Spleen (tissue), 11 donors: ENCODE results near the gene DSE. TPM values are rescaled to one million over a fixed set of nuclear protein-coding genes. Genes with fewer than 3 reads are reported as not detected.

Source experiments
- DNase-seq: peaks from one replicate; pipeline ENCODE4 v3.0.0-alpha.2; 2020
- H3K27ac ChIP-seq, 8 donors: fragments of 200-600 bp; sonication (generic) in 7 of 8; 1 replicate in 4 of 8; 2 replicates in 4 of 8; pipeline versions ENCODE4 v1.5.0 to v1.8.0; 2016 to 2021; ENCODE audit warnings: inconsistent platforms in 4 of 8, mild to moderate bottlenecking in 4 of 8, moderate library complexity in 1 of 8
- H3K27me3 ChIP-seq, 7 donors: fragments of 200-600 bp; sonication (generic) in 6 of 7; replicated peaks in 1 of 7; 1 replicate in 4 of 7; 2 replicates in 3 of 7; pipeline versions ENCODE4 v1.5.0 to v1.8.0; 2016 to 2021; ENCODE audit warnings: inconsistent platforms in 3 of 7, mild to moderate bottlenecking in 1 of 7
- H3K36me3 ChIP-seq, 6 donors: fragments of 200-600 bp; sonication (generic) in 5 of 6; 1 replicate in 4 of 6; 2 replicates in 2 of 6; pipeline versions ENCODE4 v1.5.0 to v1.8.0; 2016 to 2021; ENCODE audit warnings: inconsistent platforms in 2 of 6
- H3K4me1 ChIP-seq, 6 donors: fragments of 200-600 bp; sonication (generic) in 5 of 6; 1 replicate in 3 of 6; 2 replicates in 3 of 6; pipeline versions ENCODE4 v1.5.0 to v1.8.0; 2016 to 2021; ENCODE audit warnings: inconsistent platforms in 3 of 6
- H3K4me3 ChIP-seq, 8 donors: fragments of 200-600 bp; sonication (generic) in 7 of 8; 1 replicate in 4 of 8; 2 replicates in 4 of 8; pipeline versions ENCODE4 v1.5.0 to v1.8.0; 2016 to 2021; ENCODE audit warnings: inconsistent platforms in 4 of 8, mild to moderate bottlenecking in 4 of 8, moderate library complexity in 2 of 8
- H3K9me3 ChIP-seq, 8 donors: fragments of 200-600 bp; sonication (generic) in 7 of 8; 1 replicate in 4 of 8; 2 replicates in 4 of 8; pipeline versions ENCODE4 v1.5.0 to v1.8.0; 2016 to 2021; ENCODE audit warnings: inconsistent platforms in 4 of 8
- POLR2A ChIP-seq, 3 donors: fragments of 450-650 bp; IDR thresholded peaks; one replicate each; pipeline ENCODE4 v1.5.1; 2017; ENCODE audit warnings: antibody characterized with exemption in 3 of 3, mild to moderate bottlenecking in 1 of 3
- POLR2AphosphoS5 ChIP-seq, 3 donors: sonication (generic); formaldehyde crosslinking; IDR thresholded peaks; one replicate each; pipeline ENCODE4 v1.5.1; 2017; ENCODE audit warnings: antibody characterized with exemption in 3 of 3
- WGBS, 5 donors: extraction: QIAGEN DNeasy Blood & Tissue Kit in 3 of 5; methylation state at CpG; one replicate each; pipeline versions ENCODE4 v1.1.5 to v1.1.7; 2013 to 2018; 5-methylcytosine and 5-hydroxymethylcytosine counted together
- intact Hi-C: fragments of 100-400 bp; cut with DNase I; formaldehyde crosslinking; loops from one replicate; pipeline ENCODE4 v1.15.0; 2023; ENCODE audit warnings: low total_unique reads
- polyA plus RNA-seq, 3 donors: library from polyadenylated mRNA; stranded (reverse); fragments of 200-250 nt; gene quantifications; one replicate each; pipeline ENCODE4 v1.2.1, GENCODE V29; 2013
- total RNA-seq, 7 donors: library from RNA; depleted of rRNA in 3 of 7; stranded (reverse); fragments of >200 nt in 3 of 7; fragmentation: NEBNext Ultra II Directional in 4 of 7; extraction: Animal tissue kit (Norgen Biotek cat#: 25700) in 4 of 7; gene quantifications; one replicate each; pipeline versions ENCODE4 v1.1.0 to v1.2.1, GENCODE V29; 2016 to 2021
- TF ChIP-seq, protein P1 (sequence below), 11 experiments: fragments of 200-600 bp in 7 of 11; fragments of 450-650 bp in 4 of 11; sonication (generic) in 4 of 11; IDR thresholded peaks in 8 of 11; conservative IDR thresholded peaks in 3 of 11; 1 replicate in 7 of 11; 2 replicates in 4 of 11; pipeline versions ENCODE4 v1.4.0 to v1.8.0; 2016 to 2021; ENCODE audit warnings: antibody characterized with exemption in 11 of 11, inconsistent platforms in 4 of 11, mild to moderate bottlenecking in 1 of 11
- donor health status: healthy with polysubstance abuse.
- donor health status: DM: no; HTN: no; CAD: no; lungs with moderate emphysema.
- donor health status: DM: no; HTN: no; CAD: no.
- donor health status: Bipolar disorder and iron deficiency.
- donor health status: healthy.
- donor health status: DM: no; HTN: no; CAD: no.
- donor health status: DM: yes; HTN: yes; CAD: no.

The DSE gene
- total and polyA plus RNA-seq, 10 donors: 8.2 to 82.3 (median 61.7) TPM

DNA sequence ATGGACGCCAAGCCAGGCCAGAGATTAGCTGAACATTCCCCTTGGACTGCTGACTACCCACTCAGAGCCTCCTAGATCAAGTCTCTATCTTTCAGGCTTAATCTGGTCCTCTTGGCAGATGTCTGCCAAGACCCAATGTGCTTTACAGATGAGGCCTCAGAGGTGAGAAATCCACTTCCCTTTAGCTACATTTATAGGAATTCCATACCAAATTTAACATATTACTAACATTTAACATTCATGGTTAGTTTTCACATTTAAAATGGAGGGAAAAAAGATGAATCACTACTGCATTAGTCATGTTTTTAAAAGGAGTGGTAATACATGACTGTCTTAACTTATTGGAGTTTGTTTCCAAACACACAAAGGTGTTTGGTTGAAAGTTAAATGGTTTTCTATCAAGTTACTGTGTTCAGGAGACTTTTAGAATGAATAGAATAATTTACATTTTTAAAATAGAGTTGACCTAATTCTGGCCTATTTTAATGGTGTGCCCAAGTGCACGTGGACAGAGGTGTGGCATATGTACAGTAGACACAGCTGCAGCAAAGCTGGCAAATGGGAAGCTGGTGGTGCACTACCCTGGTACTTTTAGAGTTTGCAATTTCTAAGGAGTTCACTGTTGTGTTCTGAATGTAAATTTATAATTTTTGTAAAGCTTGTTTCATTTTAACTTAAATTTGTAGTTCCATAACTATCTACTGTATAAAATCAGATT lies 48.5 kb downstream of the DSE start:
- no peak for DNase-seq
- Histone ChIP-seq H3K27me3 (no peaks in the 10 kb centered on the region), H3K4me1 (peaks cover 0 to 11% (median 0%) of the 10 kb centered on the region in 6 donors), H3K36me3 (peaks cover 0 to 7% (median 0%) of the 10 kb centered on the region in 6 donors), H3K27ac (no peak overlapping the region), H3K4me3 (no peak overlapping the region), H3K9me3 (no peaks in the 10 kb centered on the region)
- 81 to 93% (median 86%) methylated on average over 2 of the region's 2 CpGs for WGBS, 5 donors
- intact Hi-C loops: no loop called here
- no peak for TF ChIP-seq POLR2A (IDR thresholded peaks at IDR 0.05)
- TF ChIP-seq POLR2AphosphoS5 (IDR thresholded peaks at IDR 0.05): no peak
- TF ChIP-seq, protein P1, sequence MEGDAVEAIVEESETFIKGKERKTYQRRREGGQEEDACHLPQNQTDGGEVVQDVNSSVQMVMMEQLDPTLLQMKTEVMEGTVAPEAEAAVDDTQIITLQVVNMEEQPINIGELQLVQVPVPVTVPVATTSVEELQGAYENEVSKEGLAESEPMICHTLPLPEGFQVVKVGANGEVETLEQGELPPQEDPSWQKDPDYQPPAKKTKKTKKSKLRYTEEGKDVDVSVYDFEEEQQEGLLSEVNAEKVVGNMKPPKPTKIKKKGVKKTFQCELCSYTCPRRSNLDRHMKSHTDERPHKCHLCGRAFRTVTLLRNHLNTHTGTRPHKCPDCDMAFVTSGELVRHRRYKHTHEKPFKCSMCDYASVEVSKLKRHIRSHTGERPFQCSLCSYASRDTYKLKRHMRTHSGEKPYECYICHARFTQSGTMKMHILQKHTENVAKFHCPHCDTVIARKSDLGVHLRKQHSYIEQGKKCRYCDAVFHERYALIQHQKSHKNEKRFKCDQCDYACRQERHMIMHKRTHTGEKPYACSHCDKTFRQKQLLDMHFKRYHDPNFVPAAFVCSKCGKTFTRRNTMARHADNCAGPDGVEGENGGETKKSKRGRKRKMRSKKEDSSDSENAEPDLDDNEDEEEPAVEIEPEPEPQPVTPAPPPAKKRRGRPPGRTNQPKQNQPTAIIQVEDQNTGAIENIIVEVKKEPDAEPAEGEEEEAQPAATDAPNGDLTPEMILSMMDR (IDR thresholded peaks at IDR 0.05 in 8 of 11, conservative IDR thresholded peaks at IDR 0.05 in 3 of 11): no peak

DNA sequence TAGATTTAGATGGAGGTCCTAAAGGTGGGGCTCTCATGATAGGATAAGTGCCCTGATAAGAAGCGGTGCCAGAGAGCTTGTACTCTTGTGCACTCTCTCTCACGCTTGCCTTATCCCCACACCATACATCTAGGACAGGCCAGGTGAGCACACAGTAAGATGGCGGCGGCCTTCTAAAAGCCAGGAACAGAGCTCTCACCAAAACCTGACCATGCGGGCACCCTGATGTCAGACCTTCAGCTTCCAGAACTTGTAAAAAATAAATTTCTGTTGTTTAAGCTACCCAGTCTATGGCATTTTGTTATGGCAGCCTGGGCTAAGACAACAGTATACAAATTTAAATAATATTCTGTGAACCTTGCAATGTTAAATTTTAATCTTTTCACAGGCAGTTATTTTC lies 49.6 kb downstream of the DSE start:
- no peak overlapping the region for H3K27ac ChIP-seq
- peaks cover 0 to 11% (median 0%) of the 10 kb centered on the region in 6 donors for H3K4me1 ChIP-seq
- WGBS, 5 donors: 92 to 99% (median 97%) methylated on average over 5 of the region's 5 CpGs
- intact Hi-C loops: no loop called here
- TF ChIP-seq, protein P1 (IDR thresholded peaks at IDR 0.05 in 8 of 11, conservative IDR thresholded peaks at IDR 0.05 in 3 of 11): no peak
- no peak for TF ChIP-seq POLR2AphosphoS5 (IDR thresholded peaks at IDR 0.05)
- TF ChIP-seq POLR2A (IDR thresholded peaks at IDR 0.05): no peak
- H3K9me3 ChIP-seq: no peaks in the 10 kb centered on the region
- no peak for DNase-seq
- H3K4me3 ChIP-seq: no peak overlapping the region
- no peaks in the 10 kb centered on the region for H3K36me3 ChIP-seq
- no peaks in the 10 kb centered on the region for H3K27me3 ChIP-seq

DNA sequence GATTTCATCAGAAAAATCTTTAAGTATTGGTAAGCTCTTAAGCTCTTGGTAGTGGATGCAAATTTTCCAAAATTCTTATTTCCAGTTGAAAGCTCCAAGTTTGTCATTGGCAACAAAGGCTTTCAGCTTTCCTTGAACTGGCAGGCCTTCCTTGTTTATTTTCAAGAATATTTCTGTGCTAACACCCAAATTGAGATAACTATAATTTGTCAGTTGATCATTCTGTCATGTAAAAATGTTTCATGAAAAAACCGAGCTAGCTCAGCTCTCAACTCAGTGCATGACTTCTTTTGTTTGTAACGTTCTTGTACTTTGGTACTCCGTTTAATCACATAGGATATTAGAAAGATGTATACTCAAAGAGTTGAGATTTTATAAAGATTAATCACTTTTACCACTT lies 51.5 kb downstream of the DSE start:
- no peaks in the 10 kb centered on the region for H3K9me3 ChIP-seq
- TF ChIP-seq POLR2A (IDR thresholded peaks at IDR 0.05) (no peak), POLR2AphosphoS5 (IDR thresholded peaks at IDR 0.05) (no peak)
- TF ChIP-seq, protein P1 (IDR thresholded peaks at IDR 0.05 in 8 of 11, conservative IDR thresholded peaks at IDR 0.05 in 3 of 11): no peak
- no peak overlapping the region for H3K4me3 ChIP-seq
- peaks cover 0 to 6% (median 0%) of the 10 kb centered on the region in 6 donors for H3K4me1 ChIP-seq
- DNase-seq: no peak
- WGBS, 5 donors: 75 to 87% (median 85%) methylated on average over 3 of the region's 3 CpGs
- no peak overlapping the region for H3K27ac ChIP-seq
- peaks cover 0 to 14% (median 3%) of the 10 kb centered on the region in 6 donors for H3K36me3 ChIP-seq
- intact Hi-C loops: no loop called here
- no peaks in the 10 kb centered on the region for H3K27me3 ChIP-seq

DNA sequence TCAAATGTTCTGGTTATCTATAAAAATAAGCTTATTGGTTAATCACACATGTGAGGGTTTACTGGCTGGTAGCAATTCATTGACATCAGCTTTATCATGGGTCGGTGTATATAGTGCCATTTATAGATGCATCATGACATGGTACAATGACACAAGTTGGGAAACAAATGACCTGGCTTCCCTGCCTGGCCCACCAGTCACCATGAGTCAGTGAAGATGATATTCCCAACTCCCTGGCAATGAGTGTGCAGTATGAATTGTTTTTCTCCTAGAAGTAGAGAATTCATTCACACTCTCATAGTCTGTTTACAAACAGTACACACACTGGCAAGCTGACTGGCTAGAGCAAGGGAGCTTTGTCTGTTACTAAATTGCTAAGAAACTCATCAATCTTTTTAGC lies 53.3 kb downstream of the DSE start:
- no peak for DNase-seq
- intact Hi-C loops: no loop called here
- H3K4me1 ChIP-seq: peaks cover 0 to 6% (median 0%) of the 10 kb centered on the region in 6 donors
- H3K9me3 ChIP-seq: no peaks in the 10 kb centered on the region
- TF ChIP-seq POLR2A (IDR thresholded peaks at IDR 0.05): no peak
- no peak for TF ChIP-seq POLR2AphosphoS5 (IDR thresholded peaks at IDR 0.05)
- TF ChIP-seq, protein P1 (IDR thresholded peaks at IDR 0.05 in 8 of 11, conservative IDR thresholded peaks at IDR 0.05 in 3 of 11): no peak
- H3K4me3 ChIP-seq: no peak overlapping the region
- no peak overlapping the region for H3K27ac ChIP-seq
- WGBS, 5 donors: 90 to 100% (median 92%) methylated on average over 1 of the region's 1 CpG
- peaks cover 0 to 32% (median 10%) of the 10 kb centered on the region in 6 donors for H3K36me3 ChIP-seq
- H3K27me3 ChIP-seq: no peaks in the 10 kb centered on the region
